Stimulated activated CD8-positive, alpha-beta memory T cell treated with anti-CD3 and anti-CD28 coated beads, Interleukin-2, amount 100 ng/mL, for 1 hour (primary cell): ENCODE data around the gene SP2.

Experiments used
- DNase-seq, 2 donors: peaks; one replicate each; pipeline ENCODE4 v3.0.0-alpha.2; 2020; ENCODE audit warnings: low read depth in 2 of 2

The SP2 gene

DNA sequence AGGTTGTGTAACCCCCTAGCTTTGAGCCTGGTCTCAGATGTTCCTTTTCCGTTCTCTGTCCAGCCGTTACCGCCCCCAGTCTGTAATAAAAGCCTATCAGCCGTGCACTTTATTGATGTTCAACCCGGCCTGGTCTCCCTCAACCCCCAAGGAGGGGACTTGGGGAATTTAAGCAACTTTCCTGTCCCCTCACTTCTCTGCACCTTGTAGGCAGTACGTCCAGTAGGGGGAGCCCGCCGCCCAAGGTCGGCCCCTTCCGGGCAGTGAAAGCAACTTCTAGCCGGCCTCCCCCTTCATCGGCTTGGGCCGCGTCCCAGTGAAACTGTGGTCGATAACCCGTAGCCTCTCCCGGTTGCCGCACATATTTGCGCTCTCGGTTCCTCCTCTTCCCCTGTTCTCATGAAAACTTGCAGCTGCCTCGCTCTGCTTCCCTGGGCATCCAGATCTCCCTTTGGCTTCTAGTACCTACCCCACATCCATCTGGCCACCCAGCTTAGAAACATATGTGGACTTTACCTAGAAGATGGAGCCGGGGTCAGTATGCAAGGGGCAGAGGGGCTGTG, 53.2 kb downstream of the SP2 start:
- DNase-seq: peak; percentile 71

DNA sequence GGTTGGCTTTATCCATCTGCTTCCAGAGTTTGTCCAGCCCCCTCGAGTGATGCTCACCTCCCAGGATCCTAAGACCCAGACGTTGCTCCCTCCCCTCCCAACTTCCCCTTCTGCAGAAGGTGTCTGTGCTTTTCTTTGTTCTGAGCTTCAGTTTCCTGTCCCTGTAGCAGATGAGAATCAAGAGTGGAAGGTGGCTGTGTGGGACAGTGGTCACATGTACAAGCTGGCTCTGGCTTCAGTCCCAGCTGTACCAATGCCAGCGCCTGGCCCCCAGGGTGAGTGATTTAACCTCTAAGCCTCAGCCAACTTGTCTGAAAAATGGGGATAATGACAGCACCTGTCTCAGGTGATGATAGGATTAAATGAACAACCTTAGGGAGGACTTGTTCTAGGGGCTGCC, 53.9 kb downstream of the SP2 start:
- DNase-seq: no peak

- no peak for DNase-seq
Measured at GRCh38 chr17:47950448-47950847, 54.4 kb downstream of the SP2 start.

- DNase-seq: no peak
Measured at GRCh38 chr17:47952171-47953021, 56.4 kb downstream of the SP2 start.

DNA sequence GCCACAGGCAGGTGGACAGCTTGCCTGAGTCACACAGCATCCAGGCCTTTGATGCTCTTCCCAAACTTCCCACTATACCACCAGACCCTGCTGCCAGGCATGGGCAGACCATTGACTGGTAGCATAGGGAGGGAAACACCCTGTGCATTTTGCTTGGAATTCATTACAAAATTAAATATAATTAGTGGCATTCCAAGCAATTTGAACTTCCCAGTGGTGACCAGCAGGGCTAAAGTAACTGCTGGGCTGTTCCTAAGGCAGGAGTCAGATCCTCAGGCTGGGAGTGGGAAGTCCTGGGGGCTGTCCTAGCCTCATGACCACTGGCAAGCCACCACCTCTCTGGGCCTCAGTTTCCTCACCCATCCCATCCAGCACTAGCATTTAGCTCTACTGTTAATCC, 57.9 kb downstream of the SP2 start:
- DNase-seq: no peak

DNA sequence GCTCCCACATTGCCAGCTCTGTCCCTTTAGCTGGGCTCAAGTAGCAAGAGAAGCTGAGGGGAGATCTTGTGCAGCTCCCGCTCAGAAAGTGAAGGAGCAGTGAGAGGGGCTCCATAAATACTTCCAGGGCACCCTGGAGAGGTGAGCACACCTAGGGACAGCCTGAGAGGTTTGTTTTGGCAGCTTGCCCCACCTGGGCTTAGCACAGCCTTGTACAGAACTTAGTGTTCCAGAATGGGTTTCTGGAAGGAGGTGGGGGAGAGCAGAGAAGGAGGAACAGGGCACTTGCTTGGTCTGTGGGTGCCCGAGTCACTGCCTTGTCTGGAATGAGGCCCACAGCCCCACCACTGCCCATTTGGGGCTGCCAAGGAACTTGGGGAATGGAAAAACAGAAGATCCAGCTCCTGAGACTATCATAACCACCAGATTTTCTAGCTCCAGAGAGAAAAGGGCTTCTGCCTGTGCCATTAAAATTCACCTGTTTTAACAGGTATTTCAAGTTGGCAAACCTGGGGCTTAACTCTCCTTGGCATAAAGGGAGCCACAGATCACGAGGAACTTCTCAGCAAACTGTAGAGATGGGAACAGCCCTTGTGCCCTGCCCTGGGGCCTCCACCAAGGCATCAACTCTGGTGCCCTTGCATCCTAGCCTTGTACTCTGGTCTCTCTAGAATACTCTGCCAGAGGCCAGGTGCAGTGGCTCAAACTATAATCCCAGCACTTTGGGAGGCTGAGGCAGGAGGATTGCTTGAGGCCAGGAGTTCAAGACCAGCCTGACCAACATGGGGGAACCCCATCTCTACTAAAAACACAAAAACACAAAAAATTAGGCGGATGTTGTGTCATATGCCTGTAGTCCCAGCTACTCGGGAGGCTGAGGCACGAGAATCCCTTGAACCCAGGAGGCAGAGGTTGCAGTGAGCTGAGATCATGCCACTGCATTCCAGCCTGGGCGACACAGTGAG, 59.7 kb downstream of the SP2 start:
- DNase-seq: no peak

DNA sequence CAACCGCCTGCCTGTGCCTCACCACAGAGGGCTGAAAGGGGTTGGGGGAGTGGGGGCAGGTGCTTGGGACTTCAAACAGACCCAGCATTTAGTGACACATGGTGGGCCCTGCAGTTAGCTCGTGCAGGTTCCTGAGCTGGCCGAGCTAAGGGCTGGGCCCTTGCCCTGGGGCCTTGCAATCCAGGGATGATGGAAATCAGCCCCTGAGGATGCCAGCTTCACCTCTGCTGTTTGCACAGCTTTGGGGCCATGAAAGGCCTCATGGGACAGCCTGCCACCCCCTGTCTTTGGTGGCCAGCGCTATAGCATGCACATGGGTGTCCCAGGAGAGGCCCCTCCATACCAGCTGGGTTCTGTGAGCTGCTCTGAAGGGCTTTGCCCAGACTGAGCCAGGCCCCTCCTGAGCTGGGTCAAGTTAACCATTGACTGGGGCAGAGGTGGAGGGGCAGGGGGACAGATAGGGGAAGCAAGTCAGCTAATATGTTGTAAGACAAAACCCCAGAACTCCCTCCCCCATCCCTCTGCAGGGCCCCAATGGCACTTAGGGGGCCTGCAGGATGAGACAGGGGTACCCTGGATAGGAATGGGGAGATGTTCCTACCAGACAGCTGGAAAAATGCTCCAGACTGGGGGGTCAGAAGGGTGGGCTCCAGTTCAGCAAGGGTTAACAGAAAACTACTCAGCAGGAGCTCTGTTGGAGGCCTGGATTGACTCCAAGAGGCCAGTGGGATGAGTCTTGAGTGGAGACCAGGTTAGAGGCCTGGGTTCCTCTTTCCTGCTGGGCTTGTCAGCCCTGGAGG, 61.0 kb downstream of the SP2 start:
- no peak for DNase-seq

DNA sequence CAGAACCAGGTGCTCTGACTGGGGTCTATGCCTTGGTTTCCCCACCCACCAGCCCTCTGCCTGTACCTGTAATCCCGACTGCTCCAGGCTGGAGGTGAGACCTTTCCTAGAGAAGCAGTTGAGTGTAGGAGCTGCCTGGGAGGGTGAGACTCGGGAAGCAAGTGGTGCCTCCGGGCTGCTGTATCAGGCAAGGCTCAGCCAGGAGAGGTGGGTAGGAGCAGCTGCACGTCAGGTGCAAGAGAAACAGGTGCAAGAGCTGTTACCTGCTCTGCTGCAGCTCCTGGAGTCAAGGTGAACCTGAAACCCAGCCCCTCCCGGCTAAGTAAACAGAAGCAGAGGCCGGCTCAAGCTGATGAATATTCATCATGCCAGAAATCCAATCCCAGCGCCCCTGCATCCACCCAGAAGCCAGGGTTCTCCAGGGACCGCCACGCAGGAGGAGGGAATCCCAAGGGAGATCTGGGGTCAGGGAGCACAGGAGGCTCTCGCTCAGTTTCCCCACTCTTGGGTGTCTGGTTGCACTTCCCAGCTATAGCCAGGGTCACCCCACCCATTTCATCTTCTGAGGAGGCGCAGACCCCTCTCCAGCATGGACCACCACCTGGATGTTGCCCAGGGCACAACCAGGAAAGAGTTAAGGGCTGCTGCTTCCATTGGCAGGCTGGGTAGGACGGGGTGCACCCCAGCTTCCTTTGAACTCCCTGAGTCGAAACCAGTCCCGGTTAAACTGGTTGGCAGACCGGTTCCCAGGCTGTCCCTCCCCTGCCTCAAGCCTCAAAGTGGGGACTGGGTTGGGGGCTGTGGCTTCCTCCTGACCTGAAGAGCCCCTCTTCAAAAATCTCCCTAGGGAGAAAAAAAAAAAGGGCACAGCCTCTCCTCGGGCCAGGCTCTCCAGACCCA, 61.8 kb downstream of the SP2 start, which contains the start of gene PRR15L:
Gene PRR15L, minus strand, starts transcription at position 293 of the 900 bp plus-strand sequence. CDS start 4,649 bp downstream, outside the sequence.
- no peak for DNase-seq

- no peak for DNase-seq
Measured at GRCh38 chr17:47959825-47960655, 64.0 kb downstream of the SP2 start.

- no peak for DNase-seq
Measured at GRCh38 chr17:47961406-47961805, 65.4 kb downstream of the SP2 start.

- no peak for DNase-seq
Measured at GRCh38 chr17:47962901-47963300, 66.9 kb downstream of the SP2 start.

DNA sequence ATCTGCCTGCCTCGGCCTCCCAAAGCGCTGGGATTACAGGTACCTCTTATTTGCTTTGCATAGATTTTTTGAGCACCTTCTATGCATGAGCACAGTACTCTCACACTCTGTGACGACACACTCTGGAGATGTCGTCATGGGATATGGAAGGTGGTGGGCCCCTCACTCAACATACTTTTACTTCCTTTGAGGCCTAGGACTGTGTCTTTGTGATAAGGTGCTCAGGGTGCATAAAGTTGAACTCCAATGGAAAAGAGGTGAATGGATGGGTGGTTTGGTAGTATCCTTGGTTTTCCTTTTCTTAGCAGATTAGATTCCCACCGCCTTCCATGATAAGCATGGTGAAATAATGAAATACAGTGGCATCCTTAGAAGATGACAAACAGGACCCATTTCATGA, 68.8 kb downstream of the SP2 start:
- no peak for DNase-seq

- no peak for DNase-seq
Measured at GRCh38 chr17:47966079-47966519, 70.1 kb downstream of the SP2 start.

DNA sequence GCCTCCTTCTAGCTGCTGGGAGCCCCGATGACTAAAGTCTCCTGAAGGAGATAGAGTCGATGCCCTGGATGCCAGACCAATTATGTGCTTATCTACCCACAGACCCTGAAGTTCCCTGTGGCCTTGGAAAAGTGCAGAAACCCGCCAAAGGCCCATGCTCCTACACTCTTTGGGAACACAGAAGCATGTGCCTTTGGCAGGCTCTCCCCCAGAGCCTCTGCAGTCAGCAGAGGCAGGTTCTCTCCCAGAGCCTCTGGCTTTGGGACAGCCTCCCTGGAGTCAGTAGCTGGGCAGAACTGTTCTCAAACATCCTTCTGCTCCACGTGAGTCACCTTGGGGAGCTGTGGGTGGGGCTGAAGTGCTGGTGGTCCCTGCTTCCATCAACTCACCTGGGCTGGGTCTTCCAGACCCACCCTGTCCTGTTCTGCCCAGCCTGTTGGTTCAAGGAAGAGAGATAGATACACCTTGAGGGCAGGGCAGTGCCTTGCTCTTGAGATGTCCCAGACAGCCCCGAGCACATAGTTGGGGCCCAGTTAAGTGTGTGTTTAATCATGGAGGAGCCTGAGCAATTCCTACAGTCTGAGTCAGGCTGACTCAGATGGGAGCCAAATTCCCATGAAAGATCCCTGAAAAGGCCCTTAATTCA, 71.7 kb downstream of the SP2 start:
- DNase-seq: no peak

DNA sequence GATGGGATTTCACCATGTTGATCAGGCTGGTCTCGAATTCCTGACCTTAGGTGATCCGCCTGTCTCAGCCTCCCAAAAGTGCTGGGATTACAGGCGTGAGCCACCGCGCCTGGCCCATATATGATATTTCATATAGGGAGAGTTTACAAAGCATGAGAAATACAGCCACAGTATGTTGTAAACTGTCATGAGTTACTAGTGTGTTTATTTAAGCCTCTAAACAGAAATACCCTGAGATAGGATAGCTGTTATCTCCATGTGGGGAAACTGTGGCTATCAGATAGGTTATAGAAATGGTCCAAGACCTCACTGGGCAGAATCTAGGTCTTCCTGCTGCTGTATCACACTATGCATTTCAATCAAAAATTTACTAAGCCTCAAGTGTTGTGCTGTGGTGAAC, 72.8 kb downstream of the SP2 start:
- DNase-seq: no peak

- DNase-seq: no peak
Measured at GRCh38 chr17:47969930-47970724, 74.1 kb downstream of the SP2 start.

GRCh38 chr17:47970725-47971499, 74.9 kb downstream of the SP2 start, which contains the start of gene CDK5RAP3:
TSS of gene CDK5RAP3 (plus strand) at chr17:47971113. CDS start at chr17:47971147, 34 bp downstream.
- DNase-seq: peak; percentile 96 to 97
